Umbilical cord (tissue), 2 donors: ENCODE data around the gene CCDC138. TPM values are rescaled to one million over a fixed set of nuclear protein-coding genes. Genes with fewer than 3 reads are reported as not detected.

Experiments
- DNase-seq: peaks from one replicate; pipeline ENCODE4 v3.0.0-alpha.2; 2015; ENCODE audit warnings: low spot score
- total RNA-seq: library from RNA; depleted of rRNA; stranded (reverse); fragments of >200 nt; gene quantifications from one replicate; pipeline ENCODE4 v1.2.3, GENCODE V29; 2014; ENCODE audit warnings: low replicate concordance; ENCODE audit not compliant: insufficient read depth

Gene CCDC138
- total RNA-seq, 1 donor from 2014 or later, result 6.7 TPM

- DNase-seq, result no peak
These were observed 108.2 kb downstream of the CCDC138 start for GRCh38 chr2:108894766-108895165.

- DNase-seq, result no peak
These were observed 108.6 kb downstream of the CCDC138 start for GRCh38 chr2:108895188-108895587.

- DNase-seq, result no peak
These were observed 110.2 kb downstream of the CCDC138 start for GRCh38 chr2:108896741-108897140.

GRCh38 chr2:108898315-108899082 lies 111.9 kb downstream of the CCDC138 start:
- DNase-seq, result no peak

- no peak for DNase-seq
These were observed 118.1 kb downstream of the CCDC138 start for GRCh38 chr2:108904680-108905079.

- DNase-seq, result no peak
These were observed 118.6 kb downstream of the CCDC138 start for GRCh38 chr2:108905176-108905575.

GRCh38 chr2:108905906-108906305 lies 119.3 kb downstream of the CCDC138 start:
- DNase-seq, result no peak

- no peak for DNase-seq
These were observed 120.0 kb downstream of the CCDC138 start for GRCh38 chr2:108906403-108907077.

GRCh38 chr2:108907822-108908712 lies 121.5 kb downstream of the CCDC138 start:
- DNase-seq, result no peak

- no peak for DNase-seq
These were observed 122.1 kb downstream of the CCDC138 start for GRCh38 chr2:108908713-108909070.

- DNase-seq, result no peak
These were observed 122.8 kb downstream of the CCDC138 start for GRCh38 chr2:108909275-108909823.

- no peak for DNase-seq
These were observed 123.5 kb downstream of the CCDC138 start for GRCh38 chr2:108910011-108910431.

- DNase-seq, result no peak
These were observed 124.2 kb downstream of the CCDC138 start for GRCh38 chr2:108910541-108911396.

GRCh38 chr2:108911401-108911800 lies 124.8 kb downstream of the CCDC138 start:
- DNase-seq, result no peak

- DNase-seq, result no peak
These were observed 125.4 kb downstream of the CCDC138 start for GRCh38 chr2:108911807-108912628.

GRCh38 chr2:108912629-108912902 lies 126.0 kb downstream of the CCDC138 start:
- no peak for DNase-seq

GRCh38 chr2:108916122-108916795 lies 129.7 kb downstream of the CCDC138 start:
- no peak for DNase-seq

GRCh38 chr2:108916796-108917421 lies 130.3 kb downstream of the CCDC138 start:
- no peak for DNase-seq

- no peak for DNase-seq
These were observed 131.0 kb downstream of the CCDC138 start for GRCh38 chr2:108917526-108917925.
